GM12891 (cell line): Measurements from ENCODE around the gene ABCA8.
"Not testable (repeated sequence)": the region's sequence is repeated elsewhere in the genome, so short reads cannot be mapped to it uniquely, and the experiment has no call there.

Experiments used
- DNase-seq: peaks from one replicate; pipeline ENCODE4 v3.0.0; 2011; ENCODE audit warnings: low spot score; ENCODE audit not compliant: insufficient read length
- FAIRE-seq: peaks from 2 replicates; lab custom pipeline; 2011; peaks lifted over from hg19 to GRCh38; lab: Jason Lieb, UNC
- PAX5 ChIP-seq: IDR thresholded peaks from 2 replicates; pipeline ENCODE4 v1.6.1; 2011; ENCODE audit warnings: low read length, moderate library complexity, mild to moderate bottlenecking; ENCODE audit not compliant: insufficient read depth, severe bottlenecking
- POLR2A ChIP-seq: IDR thresholded peaks from 2 replicates; pipeline ENCODE4 v1.6.1; 2011; ENCODE audit warnings: low read depth, low read length, control low read depth
- POLR2AphosphoS5 ChIP-seq: IDR thresholded peaks from 2 replicates; pipeline ENCODE4 v1.6.1; 2011; ENCODE audit warnings: low read depth, low read length, control low read depth
- POU2F2 ChIP-seq: IDR thresholded peaks from 2 replicates; pipeline ENCODE4 v1.6.1; 2011; ENCODE audit warnings: low read depth, mild to moderate bottlenecking, control low read depth, low read length, moderate library complexity
- SPI1 ChIP-seq: IDR thresholded peaks from 2 replicates; pipeline ENCODE4 v1.6.1; 2011; ENCODE audit warnings: low read depth, low read length, control low read depth
- TAF1 ChIP-seq: IDR thresholded peaks from 2 replicates; pipeline ENCODE4 v1.6.1; 2011; ENCODE audit warnings: low read depth, low read length, control low read depth

The ABCA8 gene

DNA sequence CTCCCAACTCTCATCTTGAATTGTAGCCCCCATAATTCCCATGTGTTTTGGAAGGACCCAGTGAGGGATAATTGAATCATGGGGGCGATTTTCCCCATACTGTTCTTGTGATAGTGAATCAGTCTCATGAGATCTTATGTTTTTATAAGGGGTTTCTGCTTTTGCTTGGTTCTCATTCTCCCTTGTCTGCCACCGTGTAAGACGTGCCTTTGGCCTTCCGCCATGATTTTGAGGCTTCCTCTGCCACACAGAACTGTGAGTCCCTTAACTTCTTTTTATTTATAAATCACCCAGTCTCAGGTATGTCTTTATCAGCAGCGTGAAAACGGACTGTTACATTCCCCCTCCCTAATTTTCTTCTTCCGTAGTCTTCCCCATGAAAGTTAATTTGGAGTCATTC is 124.0 kb downstream of the ABCA8 start:
- TF ChIP-seq POLR2AphosphoS5, result no peak
- no peak for TF ChIP-seq POU2F2
- no peak for TF ChIP-seq POLR2A
- no peak for TF ChIP-seq SPI1
- no peak for TF ChIP-seq TAF1
- TF ChIP-seq PAX5, result no peak

GRCh38 chr17:68830313-68830712 is 124.9 kb downstream of the ABCA8 start:
- DNase-seq, result no peak
- TF ChIP-seq POLR2A (no peak), POU2F2 (no peak), SPI1 (no peak), PAX5 (no peak), TAF1 (no peak), POLR2AphosphoS5 (no peak)
- FAIRE-seq, result no peak

More for the DNA sequence above, 124.0 kb downstream of the ABCA8 start:
- DNase-seq, result no peak
- no peak for FAIRE-seq

- DNase-seq, result no peak
- TF ChIP-seq TAF1 (no peak), POLR2AphosphoS5 (no peak), PAX5 (no peak), POLR2A (no peak), POU2F2 (no peak), SPI1 (no peak)
- no peak for FAIRE-seq
Measured at GRCh38 chr17:68829211-68829610, 126.0 kb downstream of the ABCA8 start.

DNA sequence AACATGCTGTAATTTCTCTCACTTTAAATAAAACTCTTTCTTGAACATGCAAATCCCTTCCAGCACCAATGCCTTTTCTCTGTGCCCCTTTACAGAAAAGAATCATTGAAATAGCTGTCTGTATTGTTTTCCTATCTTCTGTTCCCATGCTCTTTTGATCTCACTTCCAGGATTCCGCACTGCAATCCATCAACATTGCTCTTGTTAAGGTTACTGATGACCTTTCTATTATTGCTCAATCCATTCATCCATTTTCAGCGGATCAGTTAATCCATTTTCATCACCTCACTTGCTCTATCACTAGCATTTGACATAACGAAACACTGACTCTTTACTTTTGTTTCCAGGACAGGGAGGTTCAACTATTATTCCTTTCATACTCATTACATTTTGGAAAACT is 130.5 kb downstream of the ABCA8 start:
- no peak for DNase-seq
- no peak for FAIRE-seq
- TF ChIP-seq SPI1 (no peak), TAF1 (no peak), POLR2AphosphoS5 (no peak), PAX5 (no peak), POLR2A (no peak), POU2F2 (no peak)

- not testable (repeated sequence) for DNase-seq, FAIRE-seq
Measured at GRCh38 chr17:68824185-68824584, 131.0 kb downstream of the ABCA8 start.

DNA sequence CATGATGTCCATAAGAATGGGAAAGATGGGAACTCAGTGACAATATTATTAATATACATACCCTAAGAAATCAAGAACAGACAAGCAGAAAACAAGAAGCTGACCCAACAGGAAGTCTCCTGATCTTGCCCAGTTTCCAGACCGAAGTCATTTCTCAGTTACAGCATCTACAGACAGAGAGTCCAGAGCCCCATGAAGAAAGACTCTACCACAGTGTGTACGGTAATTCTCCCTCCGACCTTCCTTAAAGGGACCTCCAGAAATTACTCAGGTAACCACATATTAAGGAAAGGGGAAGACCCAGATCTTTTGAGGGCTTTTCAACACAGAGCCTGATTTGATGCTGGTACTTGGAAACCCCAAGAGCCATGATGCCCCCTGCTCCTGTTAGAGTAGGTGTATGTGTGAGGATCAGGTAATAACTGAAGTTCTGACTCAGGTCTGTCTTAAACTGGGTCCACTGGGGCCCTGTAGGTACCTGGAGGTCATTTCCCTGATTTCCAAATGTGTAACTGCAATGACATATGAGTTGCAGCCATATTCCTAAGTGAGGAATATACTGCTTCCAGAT is 132.4 kb downstream of the ABCA8 start:
- DNase-seq, result no peak
- no peak for TF ChIP-seq POLR2A
- no peak for TF ChIP-seq TAF1
- TF ChIP-seq POU2F2, result no peak
- TF ChIP-seq SPI1, result no peak
- no peak for TF ChIP-seq PAX5
- TF ChIP-seq POLR2AphosphoS5, result no peak

GRCh38 chr17:68821860-68822696 is 133.1 kb downstream of the ABCA8 start:
- FAIRE-seq (no peak), DNase-seq (no peak)
- no peak for TF ChIP-seq POU2F2
- TF ChIP-seq SPI1, result no peak
- TF ChIP-seq POLR2A, result no peak
- TF ChIP-seq PAX5, result no peak
- TF ChIP-seq POLR2AphosphoS5, result no peak
- TF ChIP-seq TAF1, result no peak

More for the DNA sequence above, 132.4 kb downstream of the ABCA8 start:
- FAIRE-seq, result no peak

DNA sequence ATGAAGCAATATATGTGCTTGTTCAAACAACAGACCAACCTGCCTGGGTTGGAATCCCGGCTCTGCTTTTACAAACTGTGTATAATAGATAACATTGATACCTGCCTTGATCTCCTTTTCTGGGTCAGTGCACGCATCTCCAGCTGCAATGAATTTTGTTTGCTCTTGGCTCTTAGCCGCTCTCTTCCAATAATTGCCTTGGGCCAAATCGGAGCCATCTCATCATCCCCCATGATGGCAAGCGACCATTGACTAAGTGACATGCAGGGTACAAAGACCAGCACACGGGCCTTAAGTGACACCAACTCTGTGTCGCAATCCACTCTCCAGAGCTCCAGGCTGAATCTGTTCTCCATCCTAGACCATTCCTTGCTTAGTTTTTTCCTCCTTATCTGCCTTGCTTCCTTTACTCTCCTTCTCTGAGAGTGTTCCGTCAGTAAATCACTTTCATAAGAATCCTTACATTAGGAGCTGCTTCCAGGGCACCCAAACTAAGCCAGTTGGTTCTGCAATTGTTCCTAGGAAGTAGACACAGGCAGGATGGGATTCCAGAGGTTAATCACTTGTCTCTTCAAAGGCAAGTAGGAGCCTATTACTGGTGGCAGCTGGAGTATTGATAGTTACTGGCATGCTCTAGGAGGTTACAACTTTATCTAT is 134.2 kb downstream of the ABCA8 start:
- TF ChIP-seq PAX5 (no peak), TAF1 (no peak), POLR2A (no peak), POU2F2 (no peak), SPI1 (no peak), POLR2AphosphoS5 (no peak)
- FAIRE-seq (no peak), DNase-seq (no peak)

DNA sequence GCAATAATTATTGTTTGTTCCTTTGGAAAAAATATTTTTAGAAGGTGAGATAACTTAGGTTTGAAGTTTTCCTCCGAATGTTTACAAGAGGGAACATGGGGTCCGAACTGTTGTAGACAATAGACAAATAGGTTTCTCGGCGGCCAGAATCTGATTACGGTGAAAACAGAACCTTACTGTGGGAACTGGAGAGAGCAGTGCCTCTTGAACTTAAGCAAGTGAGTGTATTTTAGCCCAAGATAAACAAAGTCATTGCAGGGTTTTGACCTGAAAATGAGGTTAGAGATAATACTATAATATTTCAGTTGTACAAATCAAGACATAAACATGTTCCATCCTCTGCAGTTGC is 134.7 kb downstream of the ABCA8 start:
- no peak for DNase-seq
- TF ChIP-seq SPI1 (no peak), TAF1 (no peak), POLR2A (no peak), POLR2AphosphoS5 (no peak), POU2F2 (no peak), PAX5 (no peak)
- no peak for FAIRE-seq
